Fibroblast of lung (primary cell): ENCODE results near the gene TTF1. TPM values are rescaled to one million over a fixed set of nuclear protein-coding genes. Genes with fewer than 3 reads are reported as not detected.

Source experiments
- DNase-seq, 2 donors: peaks; one replicate each; pipeline versions ENCODE4 v3.0.0 to v3.0.0-alpha.2; 2010; ENCODE audit warnings: low read depth in 2 of 2
- H2AFZ ChIP-seq: 2 replicates; pipeline ENCODE4 v1.5.1; 2012; ENCODE audit warnings: low read length, control low read depth, inconsistent platforms
- H3K27ac ChIP-seq: 2 replicates; pipeline ENCODE4 v1.5.1; 2011; ENCODE audit warnings: low read length, control low read depth; ENCODE audit not compliant: insufficient read depth
- H3K27me3 ChIP-seq: 2 replicates; pipeline ENCODE4 v1.5.1; 2011; ENCODE audit warnings: mild to moderate bottlenecking, low read length; ENCODE audit not compliant: control insufficient read depth, insufficient read depth
- H3K36me3 ChIP-seq: 2 replicates; pipeline ENCODE4 v1.5.1; 2011; ENCODE audit warnings: low read length; ENCODE audit not compliant: control insufficient read depth, insufficient read depth
- H3K4me1 ChIP-seq: 2 replicates; pipeline ENCODE4 v1.5.1; 2011; ENCODE audit warnings: low read length; ENCODE audit not compliant: control insufficient read depth, insufficient read depth; ENCODE audit errors: extremely low read depth
- H3K4me2 ChIP-seq: 2 replicates; pipeline ENCODE4 v1.5.1; 2011; ENCODE audit warnings: low read length, control low read depth; ENCODE audit not compliant: insufficient read depth; ENCODE audit errors: extremely low read depth
- H3K4me3 ChIP-seq, 4 experiments: fragments of 200-600 bp in 1 of 4; sonication (generic) in 1 of 4; replicated peaks in 1 of 4; 2 replicates each; pipeline ENCODE4 v1.5.1; 2011 to 2016; ENCODE audit warnings: low read length in 4 of 4, low read depth in 3 of 4, mild to moderate bottlenecking in 3 of 4, control low read depth in 2 of 4, inconsistent platforms in 1 of 4, mixed read lengths in 1 of 4; ENCODE audit not compliant: insufficient read depth in 1 of 4; ENCODE audit errors: control extremely low read depth in 1 of 4
- H3K79me2 ChIP-seq: 2 replicates; pipeline ENCODE4 v1.5.1; 2012; ENCODE audit warnings: mild to moderate bottlenecking, low read length, inconsistent platforms; ENCODE audit not compliant: control insufficient read depth, insufficient read depth
- H3K9ac ChIP-seq: 2 replicates; pipeline ENCODE4 v1.5.1; 2011; ENCODE audit warnings: mild to moderate bottlenecking, low read length, control low read depth; ENCODE audit not compliant: insufficient read depth
- H3K9me3 ChIP-seq: 2 replicates; pipeline ENCODE4 v1.5.1; 2012; ENCODE audit warnings: low read depth, low read length; ENCODE audit not compliant: control insufficient read depth, insufficient read depth
- H4K20me1 ChIP-seq: 2 replicates; pipeline ENCODE4 v1.5.1; 2011; ENCODE audit warnings: low read length; ENCODE audit not compliant: control insufficient read depth, insufficient read depth; ENCODE audit errors: extremely low read depth
- EZH2 ChIP-seq: IDR thresholded peaks from 2 replicates; pipeline ENCODE4 v1.5.1; 2012; ENCODE audit warnings: low read length, control low read depth, mild to moderate bottlenecking; ENCODE audit errors: missing control alignments
- polyA plus RNA-seq, 2 donors: library from polyadenylated mRNA; depleted of rRNA in 1 of 2; stranded (reverse) in 1 of 2; unstranded in 1 of 2; fragments of >200 nt; gene quantifications; 2 replicates each; pipeline ENCODE4 v1.2.1, GENCODE V29; 2011 to 2012; ENCODE audit warnings: missing spikeins in 1 of 2
- total RNA-seq: library from RNA; depleted of rRNA; stranded (reverse); fragments of >200 nt; gene quantifications from 2 replicates; pipeline ENCODE4 v1.2.1, GENCODE V29; 2014
- TF ChIP-seq, protein P1 (sequence below), 2 donors: IDR thresholded peaks in 1 of 2; conservative IDR thresholded peaks in 1 of 2; 1 replicate in 1 of 2; 2 replicates in 1 of 2; pipeline ENCODE4 v1.5.1; 2011 to 2012; ENCODE audit warnings: low read length in 2 of 2, control low read depth in 1 of 2, inconsistent platforms in 1 of 2, low read depth in 1 of 2, mild to moderate bottlenecking in 1 of 2

Gene TTF1
- total and polyA plus RNA-seq, 2 donors (not counting 1 experiment from before 2014, with no cell fraction given), result 6.9 to 11.6 TPM

DNA sequence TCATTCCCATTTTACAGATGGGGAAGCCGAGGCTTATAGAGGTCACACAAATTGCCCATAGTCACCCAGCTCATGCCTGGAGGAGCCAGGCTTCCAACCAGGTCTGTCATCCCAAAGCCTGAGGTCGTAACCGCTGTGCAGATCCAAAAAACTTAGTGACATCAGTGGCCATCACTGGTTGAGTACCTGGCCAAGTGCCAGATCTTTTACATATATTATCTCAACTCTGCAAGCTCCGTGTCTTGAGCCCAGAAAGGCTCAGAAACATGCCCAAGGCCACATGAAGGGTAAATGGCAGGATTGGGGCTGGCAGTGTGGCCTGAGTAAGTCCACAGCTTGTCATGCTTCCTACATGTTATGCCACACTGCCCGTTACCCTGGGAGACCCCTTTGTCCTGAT is 16.9 kb upstream of the TTF1 start:
- no peak overlapping the region for H3K9ac ChIP-seq
- no peaks in the 10 kb centered on the region for H3K4me1 ChIP-seq
- no peak overlapping the region for H3K4me3 ChIP-seq
- TF ChIP-seq, protein P1, sequence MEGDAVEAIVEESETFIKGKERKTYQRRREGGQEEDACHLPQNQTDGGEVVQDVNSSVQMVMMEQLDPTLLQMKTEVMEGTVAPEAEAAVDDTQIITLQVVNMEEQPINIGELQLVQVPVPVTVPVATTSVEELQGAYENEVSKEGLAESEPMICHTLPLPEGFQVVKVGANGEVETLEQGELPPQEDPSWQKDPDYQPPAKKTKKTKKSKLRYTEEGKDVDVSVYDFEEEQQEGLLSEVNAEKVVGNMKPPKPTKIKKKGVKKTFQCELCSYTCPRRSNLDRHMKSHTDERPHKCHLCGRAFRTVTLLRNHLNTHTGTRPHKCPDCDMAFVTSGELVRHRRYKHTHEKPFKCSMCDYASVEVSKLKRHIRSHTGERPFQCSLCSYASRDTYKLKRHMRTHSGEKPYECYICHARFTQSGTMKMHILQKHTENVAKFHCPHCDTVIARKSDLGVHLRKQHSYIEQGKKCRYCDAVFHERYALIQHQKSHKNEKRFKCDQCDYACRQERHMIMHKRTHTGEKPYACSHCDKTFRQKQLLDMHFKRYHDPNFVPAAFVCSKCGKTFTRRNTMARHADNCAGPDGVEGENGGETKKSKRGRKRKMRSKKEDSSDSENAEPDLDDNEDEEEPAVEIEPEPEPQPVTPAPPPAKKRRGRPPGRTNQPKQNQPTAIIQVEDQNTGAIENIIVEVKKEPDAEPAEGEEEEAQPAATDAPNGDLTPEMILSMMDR (conservative IDR thresholded peaks at IDR 0.05 in 1 of 2, IDR thresholded peaks at IDR 0.05 in 1 of 2; ENCODE audit: low read depth in 1 of 2, low read length in 2 of 2), result no peak
- no peak for TF ChIP-seq EZH2
- no peak overlapping the region for H3K27ac ChIP-seq
- H3K79me2 ChIP-seq, result no peaks in the 10 kb centered on the region
- H3K4me2 ChIP-seq, result no peak overlapping the region
- H4K20me1 ChIP-seq, result no peaks in the 10 kb centered on the region
- H3K9me3 ChIP-seq, result no peaks in the 10 kb centered on the region
- H2AFZ ChIP-seq, result no peak overlapping the region
- peaks cover 17% of the 10 kb centered on the region for H3K27me3 ChIP-seq
- DNase-seq, result no peak
- no peaks in the 10 kb centered on the region for H3K36me3 ChIP-seq

GRCh38 chr9:132422574-132422973 is 15.9 kb upstream of the TTF1 start:
- Histone ChIP-seq H3K4me1 (no peaks in the 10 kb centered on the region), H3K27ac (no peak overlapping the region), H3K9ac (no peak overlapping the region), H3K36me3 (no peaks in the 10 kb centered on the region), H3K9me3 (no peaks in the 10 kb centered on the region), H3K79me2 (no peaks in the 10 kb centered on the region), H4K20me1 (no peaks in the 10 kb centered on the region), H3K27me3 (peaks cover 22% of the 10 kb centered on the region), H3K4me3 (no peak overlapping the region), H3K4me2 (no peak overlapping the region), H2AFZ (no peak overlapping the region)
- no peak for DNase-seq
- TF ChIP-seq, protein P1 (conservative IDR thresholded peaks at IDR 0.05 in 1 of 2, IDR thresholded peaks at IDR 0.05 in 1 of 2; ENCODE audit: low read depth in 1 of 2, low read length in 2 of 2), result no peak
- no peak for TF ChIP-seq EZH2

GRCh38 chr9:132418726-132419363 is 12.2 kb upstream of the TTF1 start:
- Histone ChIP-seq H3K4me2 (no peak overlapping the region), H3K4me1 (no peaks in the 10 kb centered on the region), H2AFZ (no peak overlapping the region), H4K20me1 (no peaks in the 10 kb centered on the region), H3K27me3 (peaks cover 18% of the 10 kb centered on the region), H3K36me3 (no peaks in the 10 kb centered on the region), H3K9ac (no peak overlapping the region), H3K27ac (no peak overlapping the region), H3K9me3 (no peaks in the 10 kb centered on the region), H3K79me2 (no peaks in the 10 kb centered on the region), H3K4me3 (no peak overlapping the region)
- DNase-seq, result no peak
- no peak for TF ChIP-seq EZH2
- TF ChIP-seq, protein P1 (conservative IDR thresholded peaks at IDR 0.05 in 1 of 2, IDR thresholded peaks at IDR 0.05 in 1 of 2; ENCODE audit: low read depth in 1 of 2, low read length in 2 of 2), result no peak
